HCT116 (cell line): Measurements from ENCODE around the gene EHD1. TPM values are rescaled to one million over a fixed set of nuclear protein-coding genes. Genes with fewer than 3 reads are reported as not detected.

Experiments
- ATAC-seq: fragments of 200-7000 bp; cut with Tn5 transposase; 2 replicates; pipeline ENCODE4 v1.9.1; 2020; ENCODE audit warnings: mild to moderate bottlenecking, moderate library complexity
- BruUV-seq: library from RNA; stranded (reverse); fragments of 400-500 nt; replicated peaks from 2 replicates; lab custom pipeline; 2021; lab: Mats Ljungman, UMichigan
- CTCF ChIA-PET: fragments of 300-600 bp; sonication (Branson Sonifier 250); formaldehyde crosslinking; loops from one replicate; lab custom pipeline; 2021; ENCODE audit warnings: antibody characterized with exemption; lab: Charles Lee
- POLR2A ChIA-PET: fragments of 300-600, 350-600 bp; sonication (Branson Sonifier 250); formaldehyde crosslinking; loops from one replicate; lab custom pipeline; 2021; ENCODE audit warnings: antibody characterized with exemption; lab: Charles Lee
- RAD21 ChIA-PET, 2 experiments: fragments of 300-600 bp; sonication (Branson Sonifier 250); formaldehyde crosslinking; loops; one replicate each; lab custom pipeline; 2023; ENCODE audit warnings: low total read pairs in 2 of 2; ENCODE audit not compliant: uncharacterized antibody in 2 of 2, unreplicated experiment in 2 of 2, low non-redundant PET in 1 of 2; lab: Charles Lee
- DNase-seq: peaks from one replicate; pipeline ENCODE4 v3.0.0-alpha.2; 2010; ENCODE audit warnings: low read depth, low spot score
- H2AFZ ChIP-seq: fragments of 200-600 bp; shearing (Covaris generic), sonication (generic); 2 replicates; pipeline ENCODE4 v1.6.1; 2017; ENCODE audit warnings: low read depth, mixed run types, mixed read lengths, antibody characterized with exemption, low read length; ENCODE audit not compliant: poor library complexity, severe bottlenecking
- H3K27ac ChIP-seq: 2 replicates; pipeline ENCODE4 v1.5.1; 2012; ENCODE audit warnings: low read depth, low read length
- H3K27me3 ChIP-seq: fragments of 200-600 bp; sonication (generic); 2 replicates; pipeline ENCODE4 v1.6.1; 2016; ENCODE audit warnings: mixed run types, low read length, mixed read lengths; ENCODE audit not compliant: insufficient read depth
- H3K36me3 ChIP-seq, 2 experiments: fragments of 200-500 bp in 1 of 2; fragments of 200-600 bp in 1 of 2; sonication (Bioruptor generic) in 1 of 2; sonication (generic) in 1 of 2; 2 replicates each; pipeline versions ENCODE4 v1.5.1 to v1.6.1; 2014 to 2016; ENCODE audit warnings: low read length in 2 of 2, inconsistent platforms in 1 of 2, mixed read lengths in 1 of 2, mixed run types in 1 of 2; ENCODE audit not compliant: insufficient read depth in 2 of 2, control insufficient read depth in 1 of 2
- H3K4me1 ChIP-seq, 2 experiments: fragments of 200-600 bp in 1 of 2; sonication (generic) in 1 of 2; 2 replicates each; pipeline versions ENCODE4 v1.5.1 to v1.6.1; 2012 to 2017; ENCODE audit warnings: low read length in 2 of 2, inconsistent platforms in 1 of 2, mild to moderate bottlenecking in 1 of 2, mixed read lengths in 1 of 2, mixed run types in 1 of 2, moderate library complexity in 1 of 2; ENCODE audit not compliant: insufficient read depth in 2 of 2, control insufficient read depth in 1 of 2
- H3K4me2 ChIP-seq: fragments of 200-600 bp; sonication (generic); 2 replicates; pipeline ENCODE4 v1.6.1; 2017; ENCODE audit warnings: mixed run types, low read length, mixed read lengths
- H3K4me3 ChIP-seq, 2 experiments: fragments of 200-600 bp in 1 of 2; sonication (generic) in 1 of 2; replicated peaks in 1 of 2; 2 replicates each; pipeline ENCODE4 v1.5.1; 2011 to 2016; ENCODE audit warnings: low read length in 2 of 2, control low read depth in 1 of 2, low read depth in 1 of 2, mild to moderate bottlenecking in 1 of 2, mixed read lengths in 1 of 2, mixed run types in 1 of 2
- H3K79me2 ChIP-seq: fragments of 200-600 bp; sonication (generic); 2 replicates; pipeline ENCODE4 v1.6.1; 2017; ENCODE audit warnings: mild to moderate bottlenecking, mixed run types, low read length, moderate library complexity, mixed read lengths; ENCODE audit not compliant: insufficient read depth
- H3K9ac ChIP-seq: fragments of 200-600 bp; sonication (generic); 2 replicates; pipeline ENCODE4 v1.6.1; 2016; ENCODE audit warnings: low read length, mixed read lengths
- H3K9me2 ChIP-seq: fragments of 200-600 bp; sonication (generic), shearing (Covaris generic); 2 replicates; pipeline ENCODE4 v1.6.1; 2017; ENCODE audit warnings: mixed run types, mild to moderate bottlenecking, moderate library complexity; ENCODE audit not compliant: insufficient read depth
- H3K9me3 ChIP-seq, 2 experiments: fragments of 200-500 bp in 1 of 2; fragments of 200-600 bp in 1 of 2; sonication (Bioruptor generic) in 1 of 2; sonication (generic) in 1 of 2; 2 replicates each; pipeline ENCODE4 v1.6.1; 2014 to 2017; ENCODE audit warnings: low read length in 2 of 2, mixed read lengths in 2 of 2, inconsistent platforms in 1 of 2, low read depth in 1 of 2, mild to moderate bottlenecking in 1 of 2, mixed run types in 1 of 2, moderate library complexity in 1 of 2; ENCODE audit not compliant: control insufficient read depth in 1 of 2, insufficient read depth in 1 of 2
- H4K20me1 ChIP-seq: fragments of 200-600 bp; sonication (generic), shearing (Covaris generic); 2 replicates; pipeline ENCODE4 v1.6.1; 2017; ENCODE audit warnings: mixed run types, mild to moderate bottlenecking, moderate library complexity; ENCODE audit not compliant: insufficient read depth
- ATF3 ChIP-seq: IDR thresholded peaks from 2 replicates; pipeline ENCODE4 v1.6.1; 2012
- CEBPB ChIP-seq: IDR thresholded peaks from 2 replicates; pipeline ENCODE4 v1.6.1; 2012; ENCODE audit warnings: low read depth
- EGR1 ChIP-seq: IDR thresholded peaks from 2 replicates; pipeline ENCODE4 v1.6.1; 2012; ENCODE audit warnings: low read depth
- ELF1 ChIP-seq: IDR thresholded peaks from 2 replicates; pipeline ENCODE4 v1.6.1; 2012; ENCODE audit warnings: low read depth, borderline replicate concordance
- EZH2 ChIP-seq: fragments of 200-600 bp; sonication (generic); IDR thresholded peaks from 2 replicates; pipeline ENCODE4 v1.6.1; 2017; ENCODE audit warnings: antibody characterized with exemption, mixed run types
- EZH2phosphoT487 ChIP-seq: fragments of 200-600 bp; IDR thresholded peaks from 2 replicates; pipeline ENCODE4 v1.6.1; 2018; ENCODE audit warnings: antibody characterized with exemption, borderline replicate concordance
- JUND ChIP-seq: IDR thresholded peaks from 2 replicates; pipeline ENCODE4 v1.6.1; 2012
- POLR2AphosphoS5 ChIP-seq: IDR thresholded peaks from 2 replicates; pipeline ENCODE4 v1.6.1; 2011; ENCODE audit warnings: mild to moderate bottlenecking, low read depth, low read length, moderate library complexity
- RAD21 ChIP-seq: IDR thresholded peaks from 2 replicates; pipeline ENCODE4 v1.6.1; 2012; ENCODE audit warnings: low read depth, mild to moderate bottlenecking
- SIN3A ChIP-seq: IDR thresholded peaks from 2 replicates; pipeline ENCODE4 v1.6.1; 2012; ENCODE audit warnings: low read depth
- SRF ChIP-seq: IDR thresholded peaks from 2 replicates; pipeline ENCODE4 v1.6.1; 2012; ENCODE audit warnings: low read depth
- YY1 ChIP-seq: IDR thresholded peaks from 2 replicates; pipeline ENCODE4 v1.6.1; 2011; ENCODE audit warnings: low read length, low read depth, moderate library complexity, mild to moderate bottlenecking; ENCODE audit not compliant: insufficient replicate concordance; ENCODE audit errors: extremely low read depth
- ZFX ChIP-seq: fragments of 450-650 bp; IDR thresholded peaks from 2 replicates; pipeline ENCODE4 v1.6.1; 2017
- intact Hi-C: fragments of 100-400 bp; cut with micrococcal nuclease; formaldehyde crosslinking; loops from 2 replicates; pipeline ENCODE4 v1.10.0; 2022
- total RNA-seq: library from RNA; stranded (reverse); gene quantifications from one replicate; pipeline ENCODE4 v1.2.1, GENCODE V29; 2021; ENCODE audit not compliant: unreplicated experiment
- TF ChIP-seq, protein P1 (sequence below): IDR thresholded peaks from 2 replicates; pipeline ENCODE4 v1.6.1; 2011; ENCODE audit warnings: mild to moderate bottlenecking, low read length, moderate library complexity; ENCODE audit not compliant: insufficient replicate concordance; ENCODE audit errors: extremely low read depth

The EHD1 gene
- total RNA-seq, 1 experiment from 2014 or later, result 48.1 TPM

DNA sequence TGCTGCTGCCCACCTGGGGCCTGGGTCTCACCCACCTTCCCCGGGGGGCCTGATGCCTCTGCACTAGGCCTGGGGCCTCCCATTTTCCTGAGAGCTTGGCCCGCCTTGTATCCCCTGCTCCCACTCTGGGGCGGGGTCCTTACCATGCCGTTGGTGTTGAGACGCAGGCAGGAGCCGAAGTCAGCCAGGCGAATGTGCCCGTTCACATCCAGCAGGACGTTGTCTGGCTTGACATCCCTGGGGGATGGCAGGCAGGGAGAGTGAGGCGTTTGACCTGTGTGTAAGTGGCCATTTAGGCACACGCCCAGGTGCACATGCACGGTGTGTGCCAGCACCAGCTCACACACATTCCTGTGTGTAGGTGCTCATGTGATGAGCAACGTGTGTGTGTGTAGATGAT is 39.1 kb downstream of the EHD1 start:
- Histone ChIP-seq H3K4me1 (peaks cover 27 to 43% of the 10 kb centered on the region in 2 experiments), H2AFZ (no peak overlapping the region), H3K36me3 (peaks cover 6 to 8% of the 10 kb centered on the region in 2 experiments; a peak in 3 of 4 replicates), H3K79me2 (peaks cover 22% of the 10 kb centered on the region), H4K20me1 (no peaks in the 10 kb centered on the region), H3K9me2 (no peaks in the 10 kb centered on the region), H3K4me3 (no peak overlapping the region), H3K27me3 (no peaks in the 10 kb centered on the region), H3K27ac (no peak overlapping the region), H3K4me2 (no peak overlapping the region), H3K9me3 (no peaks in the 10 kb centered on the region), H3K9ac (no peak overlapping the region)
- intact Hi-C loops, result no loop called here
- ChIA-PET POLR2A (no interaction called here), CTCF (no interaction called here), RAD21 (no interaction called here)
- TF ChIP-seq SRF (no peak), JUND (no peak), EGR1 (no peak), EZH2phosphoT487 (no peak), EZH2 (no peak), ELF1 (no peak), ATF3 (no peak), POLR2AphosphoS5 (no peak), ZFX (no peak), RAD21 (no peak), CEBPB (no peak), SIN3A (no peak), YY1 (no peak)
- TF ChIP-seq, protein P1, sequence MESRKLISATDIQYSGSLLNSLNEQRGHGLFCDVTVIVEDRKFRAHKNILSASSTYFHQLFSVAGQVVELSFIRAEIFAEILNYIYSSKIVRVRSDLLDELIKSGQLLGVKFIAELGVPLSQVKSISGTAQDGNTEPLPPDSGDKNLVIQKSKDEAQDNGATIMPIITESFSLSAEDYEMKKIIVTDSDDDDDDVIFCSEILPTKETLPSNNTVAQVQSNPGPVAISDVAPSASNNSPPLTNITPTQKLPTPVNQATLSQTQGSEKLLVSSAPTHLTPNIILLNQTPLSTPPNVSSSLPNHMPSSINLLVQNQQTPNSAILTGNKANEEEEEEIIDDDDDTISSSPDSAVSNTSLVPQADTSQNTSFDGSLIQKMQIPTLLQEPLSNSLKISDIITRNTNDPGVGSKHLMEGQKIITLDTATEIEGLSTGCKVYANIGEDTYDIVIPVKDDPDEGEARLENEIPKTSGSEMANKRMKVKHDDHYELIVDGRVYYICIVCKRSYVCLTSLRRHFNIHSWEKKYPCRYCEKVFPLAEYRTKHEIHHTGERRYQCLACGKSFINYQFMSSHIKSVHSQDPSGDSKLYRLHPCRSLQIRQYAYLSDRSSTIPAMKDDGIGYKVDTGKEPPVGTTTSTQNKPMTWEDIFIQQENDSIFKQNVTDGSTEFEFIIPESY, result no peak
- no TSS peak for BruUV-seq
- ATAC-seq (no peak), DNase-seq (no peak)
